Endothelial cell of umbilical vein (primary cell): ENCODE data around the gene WDR43. TPM values are rescaled to one million over a fixed set of nuclear protein-coding genes. Genes with fewer than 3 reads are reported as not detected.

Experiments
- BruUV-seq: library from RNA; stranded (reverse); fragments of 400-500 nt; replicated peaks from 2 replicates; lab custom pipeline; 2021; lab: Mats Ljungman, UMichigan
- CTCF ChIA-PET: fragments of 300-600, 350-600 bp; sonication (Branson Sonifier 250); formaldehyde crosslinking; loops from one replicate; lab custom pipeline; 2021; ENCODE audit warnings: antibody characterized with exemption, inconsistent platforms; lab: Charles Lee
- POLR2A ChIA-PET: fragments of 300-600, 350-600 bp; sonication (Branson Sonifier 250); formaldehyde crosslinking; loops from one replicate; lab custom pipeline; 2021; ENCODE audit warnings: antibody characterized with exemption, inconsistent platforms; lab: Charles Lee
- DNase-seq: peaks from one replicate; pipeline ENCODE4 v3.0.0-alpha.2; 2011; ENCODE audit warnings: low read depth, low spot score
- FAIRE-seq: peaks from 2 replicates; lab custom pipeline; 2011; peaks lifted over from hg19 to GRCh38; lab: Jason Lieb, UNC
- H2AFZ ChIP-seq: 2 replicates; pipeline ENCODE4 v1.6.0; 2012; ENCODE audit warnings: low read depth, low read length, control low read depth, inconsistent platforms
- H3K27ac ChIP-seq: 2 replicates; pipeline ENCODE4 v1.5.1; 2011; ENCODE audit warnings: low read depth, mild to moderate bottlenecking, control low read depth, low read length, moderate library complexity; ENCODE audit not compliant: insufficient read depth
- H3K27me3 ChIP-seq, 2 experiments: 2 replicates each; pipeline versions ENCODE4 v1.6.0 to v1.6.1; 2011; ENCODE audit warnings: low read length in 2 of 2, mixed read lengths in 1 of 2; ENCODE audit not compliant: control insufficient read depth in 2 of 2, insufficient read depth in 2 of 2
- H3K36me3 ChIP-seq, 2 experiments: 2 replicates in 1 of 2; 3 replicates in 1 of 2; pipeline ENCODE4 v1.5.1; 2011; ENCODE audit warnings: low read length in 2 of 2, mild to moderate bottlenecking in 1 of 2, moderate library complexity in 1 of 2; ENCODE audit not compliant: control insufficient read depth in 2 of 2, insufficient read depth in 2 of 2; ENCODE audit errors: extremely low read depth in 1 of 2
- H3K4me1 ChIP-seq: 3 replicates; pipeline ENCODE4 v1.5.1; 2011; ENCODE audit warnings: mild to moderate bottlenecking, low read length; ENCODE audit not compliant: control insufficient read depth, insufficient read depth; ENCODE audit errors: extremely low read depth
- H3K4me2 ChIP-seq: 2 replicates; pipeline ENCODE4 v1.6.1; 2011; ENCODE audit warnings: low read length, control low read depth, mixed read lengths; ENCODE audit not compliant: insufficient read depth
- H3K4me3 ChIP-seq, 3 experiments: fragments of 200-600 bp in 1 of 3; sonication (generic), shearing (Covaris generic) in 1 of 3; replicated peaks in 1 of 3; 2 replicates each; pipeline ENCODE4 v1.5.1; 2011 to 2016; ENCODE audit warnings: control low read depth in 3 of 3, low read length in 3 of 3, mild to moderate bottlenecking in 2 of 3, inconsistent platforms in 1 of 3, low read depth in 1 of 3, moderate library complexity in 1 of 3; ENCODE audit not compliant: insufficient read depth in 1 of 3
- H3K79me2 ChIP-seq: 2 replicates; pipeline ENCODE4 v1.6.0; 2012; ENCODE audit warnings: low read length, inconsistent platforms; ENCODE audit not compliant: control insufficient read depth, insufficient read depth
- H3K9ac ChIP-seq: replicated peaks from 2 replicates; pipeline ENCODE3; 2011; ENCODE audit warnings: low read length, control low read depth; ENCODE audit not compliant: insufficient read depth; ENCODE audit errors: extremely low read depth
- H3K9me1 ChIP-seq: replicated peaks from 3 replicates; pipeline ENCODE4 v1.6.0; 2011; ENCODE audit warnings: mild to moderate bottlenecking, low read length; ENCODE audit not compliant: control insufficient read depth, insufficient read depth; ENCODE audit errors: extremely low read depth
- H3K9me3 ChIP-seq: replicated peaks from 2 replicates; pipeline ENCODE4 v1.5.1; 2012; ENCODE audit warnings: low read length, inconsistent platforms; ENCODE audit not compliant: control insufficient read depth, insufficient read depth
- H4K20me1 ChIP-seq: replicated peaks from 2 replicates; pipeline ENCODE3; 2011; ENCODE audit warnings: mild to moderate bottlenecking, low read length; ENCODE audit not compliant: control insufficient read depth, insufficient read depth; ENCODE audit errors: extremely low read depth
- EZH2 ChIP-seq: IDR thresholded peaks from 2 replicates; pipeline ENCODE4 v1.6.1; 2012; ENCODE audit warnings: borderline replicate concordance, low read depth, mild to moderate bottlenecking, moderate library complexity, low read length, inconsistent platforms; ENCODE audit not compliant: severe bottlenecking
- FOS ChIP-seq: IDR thresholded peaks from 2 replicates; pipeline ENCODE4 v1.6.1; 2011; ENCODE audit warnings: mild to moderate bottlenecking, low read length, moderate library complexity, borderline replicate concordance; ENCODE audit not compliant: insufficient read depth
- GATA2 ChIP-seq: IDR thresholded peaks from 2 replicates; pipeline ENCODE4 v1.7.0; 2011; ENCODE audit warnings: low read depth, mild to moderate bottlenecking, moderate library complexity, mixed read lengths, low read length; ENCODE audit not compliant: insufficient read length, insufficient read depth
- JUN ChIP-seq: IDR thresholded peaks from 2 replicates; pipeline ENCODE4 v1.6.1; 2011; ENCODE audit warnings: borderline replicate concordance, low read depth; ENCODE audit not compliant: insufficient read length, insufficient read depth
- MYC ChIP-seq: IDR thresholded peaks from one replicate; pipeline ENCODE4 v1.6.1; 2011; ENCODE audit warnings: mild to moderate bottlenecking, low read depth, low read length
- POLR2A ChIP-seq: IDR thresholded peaks from 2 replicates; pipeline ENCODE4 v1.6.1; 2012; ENCODE audit warnings: low read depth, mild to moderate bottlenecking, control low read depth, low read length
- POLR2AphosphoS5 ChIP-seq: IDR thresholded peaks from 2 replicates; pipeline ENCODE4 v1.6.1; 2012; ENCODE audit warnings: low read depth, mild to moderate bottlenecking, control low read depth, low read length, moderate library complexity; ENCODE audit not compliant: insufficient read depth
- dilution Hi-C: fragments of 300-500 bp; cut with MboI; formaldehyde crosslinking; loops from one replicate; pipeline ENCODE4 v1.15.0; 2019; ENCODE audit warnings: low sequenced_read_pairs; ENCODE audit not compliant: extremely low pct_ligation_motif_present
- intact Hi-C: fragments of 100-400 bp; cut with micrococcal nuclease; formaldehyde crosslinking; loops from one replicate; pipeline ENCODE4 v1.10.0; 2022
- polyA plus RNA-seq, 4 experiments: library from polyadenylated mRNA; depleted of rRNA in 3 of 4; stranded (reverse) in 3 of 4; unstranded in 1 of 4; fragments of >200 nt; gene quantifications; 2 replicates each; pipeline versions ENCODE4 v1.2.1 to v1.2.3, GENCODE V29; 2011 to 2012; ENCODE audit warnings: missing spikeins in 1 of 4
- total RNA-seq: library from RNA; stranded (reverse); gene quantifications from 2 replicates; pipeline ENCODE4 v1.2.3, GENCODE V29; 2021
- TF ChIP-seq, protein P1 (sequence below): IDR thresholded peaks from 2 replicates; pipeline ENCODE4 v1.6.1; 2011; ENCODE audit not compliant: insufficient read depth, insufficient read length
- TF ChIP-seq, protein P2 (sequence below), 2 donors: IDR thresholded peaks; 1 replicate in 1 of 2; 2 replicates in 1 of 2; pipeline ENCODE4 v1.5.1; 2011; ENCODE audit warnings: low read length in 2 of 2, mild to moderate bottlenecking in 2 of 2, moderate library complexity in 2 of 2, control low read depth in 1 of 2, inconsistent platforms in 1 of 2, low read depth in 1 of 2; ENCODE audit not compliant: insufficient read depth in 1 of 2; ENCODE audit errors: extremely low read depth in 1 of 2

Gene WDR43
- total and polyA plus RNA-seq, 2 donors (not counting 3 experiments of a cell fraction or from before 2014, with no cell fraction given), result 23.7 to 60.6 TPM

DNA sequence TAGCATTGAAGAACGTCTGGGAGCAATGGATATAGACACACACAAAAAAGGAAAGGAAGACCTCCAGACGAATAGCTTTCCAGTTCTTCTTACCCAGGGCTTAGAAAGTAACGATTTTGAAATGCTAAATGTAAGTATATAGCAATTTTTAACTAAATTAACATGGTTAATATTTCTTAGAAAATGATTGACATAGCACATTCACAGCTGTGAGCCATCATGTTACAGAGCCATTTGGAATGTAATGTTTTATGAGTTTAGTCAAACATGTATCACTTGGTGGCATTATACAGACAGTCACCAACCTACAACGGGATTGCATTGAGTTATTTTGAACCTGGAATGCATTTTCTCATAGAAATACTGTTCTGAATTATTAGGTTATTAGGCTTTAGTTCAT is 35.1 kb downstream of the WDR43 start:
- dilution Hi-C loops (no loop called here), intact Hi-C loops (loop anchor here (5.0 kb wide), 2 partner anchors 107 to 362 kb away; no protein-coding TSS in a partner anchor)
- no peaks in the 10 kb centered on the region for H3K27me3 ChIP-seq
- no peak overlapping the region for H3K27ac ChIP-seq
- no peak overlapping the region for H2AFZ ChIP-seq
- no peaks in the 10 kb centered on the region for H3K9me1 ChIP-seq
- CTCF ChIA-PET, result no interaction called here
- H3K9ac ChIP-seq, result no peak overlapping the region
- H3K4me3 ChIP-seq, result no peak overlapping the region
- no peak overlapping the region for H3K4me2 ChIP-seq
- H3K4me1 ChIP-seq, result peaks cover 9% of the 10 kb centered on the region
- POLR2A ChIA-PET, result no interaction called here
- H3K36me3 ChIP-seq, result peaks cover 11 to 40% of the 10 kb centered on the region in 2 experiments
- no peak for FAIRE-seq
- H4K20me1 ChIP-seq, result no peaks in the 10 kb centered on the region
- no peak for DNase-seq
- H3K79me2 ChIP-seq, result peaks cover 62% of the 10 kb centered on the region
- TF ChIP-seq FOS (no peak), JUN (no peak), POLR2A (no peak), EZH2 (no peak), POLR2AphosphoS5 (no peak), GATA2 (no peak), MYC (no peak)
- TF ChIP-seq, protein P1, sequence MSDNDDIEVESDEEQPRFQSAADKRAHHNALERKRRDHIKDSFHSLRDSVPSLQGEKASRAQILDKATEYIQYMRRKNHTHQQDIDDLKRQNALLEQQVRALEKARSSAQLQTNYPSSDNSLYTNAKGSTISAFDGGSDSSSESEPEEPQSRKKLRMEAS, result no peak
- TF ChIP-seq, protein P2, sequence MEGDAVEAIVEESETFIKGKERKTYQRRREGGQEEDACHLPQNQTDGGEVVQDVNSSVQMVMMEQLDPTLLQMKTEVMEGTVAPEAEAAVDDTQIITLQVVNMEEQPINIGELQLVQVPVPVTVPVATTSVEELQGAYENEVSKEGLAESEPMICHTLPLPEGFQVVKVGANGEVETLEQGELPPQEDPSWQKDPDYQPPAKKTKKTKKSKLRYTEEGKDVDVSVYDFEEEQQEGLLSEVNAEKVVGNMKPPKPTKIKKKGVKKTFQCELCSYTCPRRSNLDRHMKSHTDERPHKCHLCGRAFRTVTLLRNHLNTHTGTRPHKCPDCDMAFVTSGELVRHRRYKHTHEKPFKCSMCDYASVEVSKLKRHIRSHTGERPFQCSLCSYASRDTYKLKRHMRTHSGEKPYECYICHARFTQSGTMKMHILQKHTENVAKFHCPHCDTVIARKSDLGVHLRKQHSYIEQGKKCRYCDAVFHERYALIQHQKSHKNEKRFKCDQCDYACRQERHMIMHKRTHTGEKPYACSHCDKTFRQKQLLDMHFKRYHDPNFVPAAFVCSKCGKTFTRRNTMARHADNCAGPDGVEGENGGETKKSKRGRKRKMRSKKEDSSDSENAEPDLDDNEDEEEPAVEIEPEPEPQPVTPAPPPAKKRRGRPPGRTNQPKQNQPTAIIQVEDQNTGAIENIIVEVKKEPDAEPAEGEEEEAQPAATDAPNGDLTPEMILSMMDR (IDR thresholded peaks at IDR 0.05; ENCODE audit: extremely low read depth in 1 of 2, insufficient read depth in 1 of 2, low read depth in 1 of 2, low read length in 2 of 2), result no peak
- H3K9me3 ChIP-seq, result no peaks in the 10 kb centered on the region
- no TSS peak for BruUV-seq
